ENCODE measurements around the gene ANKS3.
A peak's percentile ranks its signal among the peaks of the same experiment; 100 is the strongest.
"Not testable (repeated sequence)": the region's sequence is repeated elsewhere in the genome, so short reads cannot be mapped to it uniquely, and the experiment has no call there.

The ANKS3 gene

GRCh38 chr16:4656695-4657686, 77.1 kb downstream of the ANKS3 start:
- Histone ChIP-seq H3K27me3 (ENCODE audit: control insufficient read depth, insufficient read depth, low read length) (no peaks in the 10 kb centered on the region), H3K36me3 (ENCODE audit: control insufficient read depth, insufficient read depth, low read length) (peaks cover 55% of the 10 kb centered on the region), H3K9me3 (ENCODE audit: control insufficient read depth, insufficient read depth, low read length) (no peaks in the 10 kb centered on the region), H3K9ac (ENCODE audit: low read depth, low read length) (no peak overlapping the region), H3K27ac (ENCODE audit: low read depth, low read length) (no peak overlapping the region), H3K4me3 (ENCODE audit: low read depth, low read length) (no peak overlapping the region), H3K4me1 (ENCODE audit: control insufficient read depth, insufficient read depth, low read length) (no peaks in the 10 kb centered on the region)

- Histone ChIP-seq H3K36me3 (ENCODE audit: control insufficient read depth, insufficient read depth, low read length) (peaks cover 63% of the 10 kb centered on the region), H3K9ac (ENCODE audit: low read depth, low read length) (no peak overlapping the region), H3K27ac (ENCODE audit: low read depth, low read length) (no peak overlapping the region), H3K27me3 (ENCODE audit: control insufficient read depth, insufficient read depth, low read length) (no peaks in the 10 kb centered on the region), H3K9me3 (ENCODE audit: control insufficient read depth, insufficient read depth, low read length) (no peaks in the 10 kb centered on the region), H3K4me3 (ENCODE audit: low read depth, low read length) (no peak overlapping the region), H3K4me1 (ENCODE audit: control insufficient read depth, insufficient read depth, low read length) (no peaks in the 10 kb centered on the region)
Observed at GRCh38 chr16:4656221-4656620, 77.8 kb downstream of the ANKS3 start.

- Histone ChIP-seq H3K9me3 (ENCODE audit: control insufficient read depth, insufficient read depth, low read length) (no peaks in the 10 kb centered on the region), H3K9ac (ENCODE audit: low read depth, low read length) (no peak overlapping the region), H3K27ac (ENCODE audit: low read depth, low read length) (no peak overlapping the region), H3K27me3 (ENCODE audit: control insufficient read depth, insufficient read depth, low read length) (no peaks in the 10 kb centered on the region), H3K4me3 (ENCODE audit: low read depth, low read length) (no peak overlapping the region), H3K4me1 (ENCODE audit: control insufficient read depth, insufficient read depth, low read length) (no peaks in the 10 kb centered on the region), H3K36me3 (ENCODE audit: control insufficient read depth, insufficient read depth, low read length) (peaks cover 67% of the 10 kb centered on the region)
Observed at GRCh38 chr16:4655801-4656200, 78.3 kb downstream of the ANKS3 start.

- Histone ChIP-seq H3K27me3 (ENCODE audit: control insufficient read depth, insufficient read depth, low read length) (no peaks in the 10 kb centered on the region), H3K36me3 (ENCODE audit: control insufficient read depth, insufficient read depth, low read length) (peaks cover 67% of the 10 kb centered on the region), H3K27ac (ENCODE audit: low read depth, low read length) (no peak overlapping the region), H3K9me3 (ENCODE audit: control insufficient read depth, insufficient read depth, low read length) (no peaks in the 10 kb centered on the region), H3K4me3 (ENCODE audit: low read depth, low read length) (no peak overlapping the region), H3K4me1 (ENCODE audit: control insufficient read depth, insufficient read depth, low read length) (no peaks in the 10 kb centered on the region), H3K9ac (ENCODE audit: low read depth, low read length) (no peak overlapping the region)
Observed at GRCh38 chr16:4654964-4655590, 79.0 kb downstream of the ANKS3 start.

GRCh38 chr16:4654011-4654963, 79.8 kb downstream of the ANKS3 start:
- Histone ChIP-seq H3K27me3 (ENCODE audit: control insufficient read depth, insufficient read depth, low read length) (no peaks in the 10 kb centered on the region), H3K36me3 (ENCODE audit: control insufficient read depth, insufficient read depth, low read length) (peaks cover 67% of the 10 kb centered on the region), H3K27ac (ENCODE audit: low read depth, low read length) (peak overlapping the region; percentile 47), H3K4me3 (ENCODE audit: low read depth, low read length) (no peak overlapping the region), H3K9ac (ENCODE audit: low read depth, low read length) (no peak overlapping the region), H3K9me3 (ENCODE audit: control insufficient read depth, insufficient read depth, low read length) (no peaks in the 10 kb centered on the region), H3K4me1 (ENCODE audit: control insufficient read depth, insufficient read depth, low read length) (no peaks in the 10 kb centered on the region)

- H3K9ac ChIP-seq (ENCODE audit: low read depth, low read length), result no peak overlapping the region
- no peak overlapping the region for H3K4me3 ChIP-seq (ENCODE audit: low read depth, low read length)
- no peaks in the 10 kb centered on the region for H3K4me1 ChIP-seq (ENCODE audit: control insufficient read depth, insufficient read depth, low read length)
- H3K27me3 ChIP-seq (ENCODE audit: control insufficient read depth, insufficient read depth, low read length), result no peaks in the 10 kb centered on the region
- H3K36me3 ChIP-seq (ENCODE audit: control insufficient read depth, insufficient read depth, low read length), result peaks cover 57% of the 10 kb centered on the region
- H3K27ac ChIP-seq (ENCODE audit: low read depth, low read length), result no peak overlapping the region
- no peaks in the 10 kb centered on the region for H3K9me3 ChIP-seq (ENCODE audit: control insufficient read depth, insufficient read depth, low read length)
Observed at GRCh38 chr16:4652561-4652960, 81.5 kb downstream of the ANKS3 start.

- Histone ChIP-seq H3K9ac (ENCODE audit: low read depth, low read length) (no peak overlapping the region), H3K27ac (ENCODE audit: low read depth, low read length) (no peak overlapping the region), H3K9me3 (ENCODE audit: control insufficient read depth, insufficient read depth, low read length) (no peaks in the 10 kb centered on the region), H3K4me1 (ENCODE audit: control insufficient read depth, insufficient read depth, low read length) (no peaks in the 10 kb centered on the region), H3K4me3 (ENCODE audit: low read depth, low read length) (no peak overlapping the region), H3K27me3 (ENCODE audit: control insufficient read depth, insufficient read depth, low read length) (no peaks in the 10 kb centered on the region), H3K36me3 (ENCODE audit: control insufficient read depth, insufficient read depth, low read length) (peaks cover 51% of the 10 kb centered on the region)
Observed at GRCh38 chr16:4651827-4652226, 82.2 kb downstream of the ANKS3 start.

- not testable (repeated sequence) for H3K27ac ChIP-seq (ENCODE audit: low read depth, low read length)
Observed at GRCh38 chr16:4650443-4651074, 83.5 kb downstream of the ANKS3 start.

GRCh38 chr16:4649744-4650442, 84.2 kb downstream of the ANKS3 start:
- H3K27me3 ChIP-seq (ENCODE audit: control insufficient read depth, insufficient read depth, low read length), result no peaks in the 10 kb centered on the region
- H3K4me1 ChIP-seq (ENCODE audit: control insufficient read depth, insufficient read depth, low read length), result no peaks in the 10 kb centered on the region
- no peak overlapping the region for H3K27ac ChIP-seq (ENCODE audit: low read depth, low read length)
- no peak overlapping the region for H3K9ac ChIP-seq (ENCODE audit: low read depth, low read length)
- H3K36me3 ChIP-seq (ENCODE audit: control insufficient read depth, insufficient read depth, low read length), result peaks cover 35% of the 10 kb centered on the region
- no peaks in the 10 kb centered on the region for H3K9me3 ChIP-seq (ENCODE audit: control insufficient read depth, insufficient read depth, low read length)
- no peak overlapping the region for H3K4me3 ChIP-seq (ENCODE audit: low read depth, low read length)

More at GRCh38 chr16:4650443-4651074, 83.5 kb downstream of the ANKS3 start:
- H3K9ac ChIP-seq (ENCODE audit: low read depth, low read length); H3K9me3 ChIP-seq (ENCODE audit: control insufficient read depth, insufficient read depth, low read length); H3K4me1 ChIP-seq (ENCODE audit: control insufficient read depth, insufficient read depth, low read length); H3K4me3 ChIP-seq (ENCODE audit: low read depth, low read length); H3K27me3 ChIP-seq (ENCODE audit: control insufficient read depth, insufficient read depth, low read length): not testable (repeated sequence)
- H3K36me3 ChIP-seq (ENCODE audit: control insufficient read depth, insufficient read depth, low read length), result peaks cover 41% of the 10 kb centered on the region

- Histone ChIP-seq H3K27me3 (ENCODE audit: control insufficient read depth, insufficient read depth, low read length) (no peaks in the 10 kb centered on the region), H3K27ac (ENCODE audit: low read depth, low read length) (no peak overlapping the region), H3K4me1 (ENCODE audit: control insufficient read depth, insufficient read depth, low read length) (no peaks in the 10 kb centered on the region), H3K4me3 (ENCODE audit: low read depth, low read length) (no peak overlapping the region), H3K36me3 (ENCODE audit: control insufficient read depth, insufficient read depth, low read length) (peaks cover 28% of the 10 kb centered on the region), H3K9ac (ENCODE audit: low read depth, low read length) (no peak overlapping the region), H3K9me3 (ENCODE audit: control insufficient read depth, insufficient read depth, low read length) (no peaks in the 10 kb centered on the region)
Observed at GRCh38 chr16:4648917-4649316, 85.2 kb downstream of the ANKS3 start.
